HG03060 (cell line): ENCODE data around the gene SPINK5.
"Not testable (repeated sequence)": the region's sequence is repeated elsewhere in the genome, so short reads cannot be mapped to it uniquely, and the experiment has no call there.

Experiments used
- ATAC-seq: cut with Tn5 transposase; IDR thresholded peaks from one replicate; pipeline ENCODE4 v1.9.1; 2021; ENCODE audit warnings: low read depth, moderate number of reproducible peaks; ENCODE audit not compliant: unreplicated experiment

The SPINK5 gene

GRCh38 chr5:148063861-148064260, at the start of gene SPINK5:
SPINK5 (plus strand) TSS chr5:148063980; CDS start chr5:148064045, 65 bp downstream.
- no peak for ATAC-seq

- ATAC-seq: no peak
Observed at GRCh38 chr5:148014276-148014675, 49.5 kb upstream of the SPINK5 start.

- ATAC-seq: no peak
Observed at GRCh38 chr5:148020257-148020988, 43.4 kb upstream of the SPINK5 start.

GRCh38 chr5:148027505-148027904, 36.3 kb upstream of the SPINK5 start:
- ATAC-seq: no peak

GRCh38 chr5:148029131-148029530, 34.6 kb upstream of the SPINK5 start:
- no peak for ATAC-seq

- no peak for ATAC-seq
Observed at GRCh38 chr5:148033134-148033533, 30.6 kb upstream of the SPINK5 start.

GRCh38 chr5:148035676-148036075, 28.1 kb upstream of the SPINK5 start:
- ATAC-seq: no peak

- no peak for ATAC-seq
Observed at GRCh38 chr5:148042881-148043280, 20.9 kb upstream of the SPINK5 start.

GRCh38 chr5:148043705-148044104, 20.1 kb upstream of the SPINK5 start:
- no peak for ATAC-seq

- ATAC-seq: not testable (repeated sequence)
Observed at GRCh38 chr5:148055160-148055559, 8.6 kb upstream of the SPINK5 start.

- no peak for ATAC-seq
Observed at GRCh38 chr5:148060309-148060708, 3.5 kb upstream of the SPINK5 start.

- ATAC-seq: no peak
Observed at GRCh38 chr5:148060881-148061280, 2.9 kb upstream of the SPINK5 start.

GRCh38 chr5:148070621-148071020, 6.8 kb downstream of the SPINK5 start:
- ATAC-seq: no peak

- ATAC-seq: no peak
Observed at GRCh38 chr5:148072207-148072606, 8.4 kb downstream of the SPINK5 start.

GRCh38 chr5:148075529-148075928, 11.7 kb downstream of the SPINK5 start:
- ATAC-seq: no peak

GRCh38 chr5:148083203-148083602, 19.4 kb downstream of the SPINK5 start:
- no peak for ATAC-seq

GRCh38 chr5:148084269-148084668, 20.5 kb downstream of the SPINK5 start:
- ATAC-seq: no peak

GRCh38 chr5:148085310-148085709, 21.5 kb downstream of the SPINK5 start:
- ATAC-seq: no peak

- ATAC-seq: no peak
Observed at GRCh38 chr5:148085977-148086705, 22.4 kb downstream of the SPINK5 start.

GRCh38 chr5:148090146-148090772, 26.5 kb downstream of the SPINK5 start:
- no peak for ATAC-seq

GRCh38 chr5:148090773-148091250, 27.0 kb downstream of the SPINK5 start:
- ATAC-seq: peak; percentile 58
